Erythroblast (primary cell): ENCODE data around the gene RARG.
A peak's percentile ranks its signal among the peaks of the same experiment; 100 is the strongest.

Experiments used
- GATA1 ChIP-seq: IDR thresholded peaks from 2 replicates; pipeline ENCODE4 v1.6.1; 2011; ENCODE audit warnings: low read depth, mild to moderate bottlenecking, control low read depth, low read length, moderate library complexity
- POLR2A ChIP-seq: IDR thresholded peaks from 2 replicates; pipeline ENCODE4 v1.6.1; 2011; ENCODE audit warnings: mild to moderate bottlenecking, low read length

GRCh38 chr12:53192531-53193021 lies 39.4 kb downstream of the RARG start:
- TF ChIP-seq POLR2A (peak; percentile 26), GATA1 (no peak)
